ENCODE measurements around the gene CERS6. TPM values are rescaled to one million over a fixed set of nuclear protein-coding genes. Genes with fewer than 3 reads are reported as not detected.
A peak's percentile ranks its signal among the peaks of the same experiment; 100 is the strongest.
"Not testable (repeated sequence)": the region's sequence is repeated elsewhere in the genome, so short reads cannot be mapped to it uniquely, and the experiment has no call there.

CERS6 gene
- total and polyA plus RNA-seq, 2 experiments from 2014 or later, result 40.9 to 99.1 TPM

DNA sequence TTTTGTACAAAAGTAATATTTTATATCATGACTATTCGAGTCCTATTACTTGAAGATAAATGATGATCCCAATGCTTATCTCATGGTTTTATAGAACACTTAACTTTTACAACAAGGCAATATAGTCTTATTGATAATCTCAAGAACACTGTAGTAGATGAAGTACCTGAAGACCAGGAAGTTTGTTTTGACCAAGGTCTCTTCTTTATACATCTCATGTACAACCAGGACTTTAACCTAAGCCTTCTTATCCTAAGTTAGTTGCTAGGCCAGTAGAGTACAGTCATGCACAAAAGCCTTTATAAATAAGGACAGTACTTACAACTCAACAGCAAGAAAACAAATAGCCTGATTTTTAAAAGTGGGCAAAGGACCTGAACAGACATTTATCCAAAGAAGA lies 198.6 kb downstream of the CERS6 start:
- Histone ChIP-seq H3K4me1 (ENCODE audit: insufficient read depth) (peaks cover 11% of the 10 kb centered on the region), H3K27ac (peak overlapping the region; percentile 64), H3K4me2 (peak overlapping the region; percentile 17), H3K36me3 (replicated peaks; ENCODE audit: insufficient read depth, low read depth) (no peaks in the 10 kb centered on the region), H3K4me3 (no peak overlapping the region), H3K9me3 (ENCODE audit: low read depth) (no peaks in the 10 kb centered on the region), H3K27me3 (no peaks in the 10 kb centered on the region), H3K9me2 (replicated peaks; ENCODE audit: insufficient read depth) (no peaks in the 10 kb centered on the region), H4K20me1 (ENCODE audit: insufficient read depth, poor library complexity, severe bottlenecking) (no peaks in the 10 kb centered on the region), H3K79me2 (peaks cover 37% of the 10 kb centered on the region), H2AFZ (no peak overlapping the region)
- TF ChIP-seq, protein P1, sequence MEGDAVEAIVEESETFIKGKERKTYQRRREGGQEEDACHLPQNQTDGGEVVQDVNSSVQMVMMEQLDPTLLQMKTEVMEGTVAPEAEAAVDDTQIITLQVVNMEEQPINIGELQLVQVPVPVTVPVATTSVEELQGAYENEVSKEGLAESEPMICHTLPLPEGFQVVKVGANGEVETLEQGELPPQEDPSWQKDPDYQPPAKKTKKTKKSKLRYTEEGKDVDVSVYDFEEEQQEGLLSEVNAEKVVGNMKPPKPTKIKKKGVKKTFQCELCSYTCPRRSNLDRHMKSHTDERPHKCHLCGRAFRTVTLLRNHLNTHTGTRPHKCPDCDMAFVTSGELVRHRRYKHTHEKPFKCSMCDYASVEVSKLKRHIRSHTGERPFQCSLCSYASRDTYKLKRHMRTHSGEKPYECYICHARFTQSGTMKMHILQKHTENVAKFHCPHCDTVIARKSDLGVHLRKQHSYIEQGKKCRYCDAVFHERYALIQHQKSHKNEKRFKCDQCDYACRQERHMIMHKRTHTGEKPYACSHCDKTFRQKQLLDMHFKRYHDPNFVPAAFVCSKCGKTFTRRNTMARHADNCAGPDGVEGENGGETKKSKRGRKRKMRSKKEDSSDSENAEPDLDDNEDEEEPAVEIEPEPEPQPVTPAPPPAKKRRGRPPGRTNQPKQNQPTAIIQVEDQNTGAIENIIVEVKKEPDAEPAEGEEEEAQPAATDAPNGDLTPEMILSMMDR (IDR thresholded peaks at IDR 0.05; ENCODE audit: poor library complexity), result no peak
- TF ChIP-seq EZH2 (IDR thresholded peaks at IDR 0.05; ENCODE audit: borderline replicate concordance), result no peak
- no peak for TF ChIP-seq EZH2phosphoT487 (IDR thresholded peaks at IDR 0.05; ENCODE audit: low read depth, severe bottlenecking, unreplicated experiment)
- no peak for DNase-seq (ENCODE audit: low spot score)
- WGBS (ENCODE audit: low lambda C conversion rate, missing lambda C conversion rate), result 64% methylated on average over 1 of the region's 1 CpG

- H3K27ac ChIP-seq, result peak overlapping the region; percentile 64
Observed at GRCh38 chr2:168655207-168655606, 199.1 kb downstream of the CERS6 start.

DNA sequence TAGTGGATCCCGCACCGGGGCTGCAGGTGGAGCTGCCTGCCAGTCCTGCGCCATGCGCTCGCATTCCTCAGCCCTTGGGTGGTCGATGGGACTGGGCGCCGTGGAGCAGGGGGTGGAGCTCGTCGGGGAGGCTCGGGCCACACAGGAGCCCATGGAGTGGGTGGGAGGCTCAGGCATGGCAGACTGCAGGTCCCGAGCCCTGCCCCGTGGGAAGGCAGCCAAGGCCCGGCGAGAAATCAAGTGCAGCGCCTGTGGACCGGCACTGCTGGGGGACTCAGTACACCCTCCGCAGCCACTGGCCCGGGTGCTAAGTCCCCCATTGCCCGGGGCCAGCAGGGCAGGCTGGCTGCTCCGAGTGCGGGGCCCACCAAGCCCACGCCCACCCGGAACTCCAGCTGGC lies 201.3 kb downstream of the CERS6 start:
- not testable (repeated sequence) for H3K9me3 ChIP-seq (ENCODE audit: low read depth); H3K27ac ChIP-seq; H3K27me3 ChIP-seq; H3K4me2 ChIP-seq; H3K4me3 ChIP-seq; H3K36me3 ChIP-seq (replicated peaks; ENCODE audit: insufficient read depth, low read depth); DNase-seq (ENCODE audit: low spot score); H3K9me2 ChIP-seq (replicated peaks; ENCODE audit: insufficient read depth); H2AFZ ChIP-seq; H4K20me1 ChIP-seq (ENCODE audit: insufficient read depth, poor library complexity, severe bottlenecking)
- WGBS (ENCODE audit: low lambda C conversion rate, missing lambda C conversion rate), result over 99% methylated on average over 18 of the region's 24 CpGs
- H3K79me2 ChIP-seq, result peaks cover 44% of the 10 kb centered on the region
- peaks cover 25% of the 10 kb centered on the region for H3K4me1 ChIP-seq (ENCODE audit: insufficient read depth)

More at GRCh38 chr2:168655207-168655606, 199.1 kb downstream of the CERS6 start:
- H3K4me3 ChIP-seq, result no peak overlapping the region
- no peaks in the 10 kb centered on the region for H4K20me1 ChIP-seq (ENCODE audit: insufficient read depth, poor library complexity, severe bottlenecking)
- DNase-seq (ENCODE audit: low spot score), result no peak
- peaks cover 8% of the 10 kb centered on the region for H3K4me1 ChIP-seq (ENCODE audit: insufficient read depth)
- no peaks in the 10 kb centered on the region for H3K9me2 ChIP-seq (replicated peaks; ENCODE audit: insufficient read depth)
- TF ChIP-seq EZH2 (IDR thresholded peaks at IDR 0.05; ENCODE audit: borderline replicate concordance) (no peak), EZH2phosphoT487 (IDR thresholded peaks at IDR 0.05; ENCODE audit: low read depth, severe bottlenecking, unreplicated experiment) (no peak)
- TF ChIP-seq, protein P1 (IDR thresholded peaks at IDR 0.05; ENCODE audit: poor library complexity), result no peak
- no peaks in the 10 kb centered on the region for H3K9me3 ChIP-seq (ENCODE audit: low read depth)
- WGBS (ENCODE audit: low lambda C conversion rate, missing lambda C conversion rate), result 91% methylated on average over 1 of the region's 1 CpG
- peaks cover 36% of the 10 kb centered on the region for H3K79me2 ChIP-seq
- H2AFZ ChIP-seq, result no peak overlapping the region
- H3K36me3 ChIP-seq (replicated peaks; ENCODE audit: insufficient read depth, low read depth), result no peaks in the 10 kb centered on the region
- no peaks in the 10 kb centered on the region for H3K27me3 ChIP-seq
- peak overlapping the region; percentile 17 for H3K4me2 ChIP-seq

- Histone ChIP-seq H3K79me2 (peaks cover 54% of the 10 kb centered on the region), H3K27me3 (no peaks in the 10 kb centered on the region), H3K4me1 (ENCODE audit: insufficient read depth) (peaks cover 29% of the 10 kb centered on the region), H3K27ac (no peak overlapping the region), H4K20me1 (ENCODE audit: insufficient read depth, poor library complexity, severe bottlenecking) (no peaks in the 10 kb centered on the region), H2AFZ (no peak overlapping the region), H3K36me3 (replicated peaks; ENCODE audit: insufficient read depth, low read depth) (no peaks in the 10 kb centered on the region), H3K9me2 (replicated peaks; ENCODE audit: insufficient read depth) (no peaks in the 10 kb centered on the region), H3K9me3 (ENCODE audit: low read depth) (no peaks in the 10 kb centered on the region), H3K4me3 (no peak overlapping the region), H3K4me2 (no peak overlapping the region)
- WGBS (ENCODE audit: low lambda C conversion rate, missing lambda C conversion rate), result 75% methylated on average over 4 of the region's 4 CpGs
- TF ChIP-seq, protein P1 (IDR thresholded peaks at IDR 0.05; ENCODE audit: poor library complexity), result no peak
- DNase-seq (ENCODE audit: low spot score), result no peak
Observed at GRCh38 chr2:168658706-168659105, 202.6 kb downstream of the CERS6 start.
